H9 (cell line): Measurements from ENCODE around the gene GAREM1. TPM values are rescaled to one million over a fixed set of nuclear protein-coding genes. Genes with fewer than 3 reads are reported as not detected.

Experiments used
- DNase-seq: peaks from one replicate; pipeline ENCODE4 v3.0.0-alpha.2; 2017
- H2AFZ ChIP-seq: one replicate; pipeline ENCODE4 v1.6.1; 2013; ENCODE audit warnings: mild to moderate bottlenecking, low read length, control low read depth, moderate library complexity
- H2AK5ac ChIP-seq: 2 replicates; pipeline ENCODE4 v1.6.1; 2013; ENCODE audit warnings: low read length, control low read depth, mixed read lengths; ENCODE audit not compliant: insufficient read length
- H2BK120ac ChIP-seq: one replicate; pipeline ENCODE4 v1.6.1; 2013; ENCODE audit warnings: low read depth, mild to moderate bottlenecking, low read length, control low read depth, inconsistent platforms; ENCODE audit not compliant: poor library complexity, severe bottlenecking
- H2BK12ac ChIP-seq: 2 replicates; pipeline ENCODE4 v1.6.1; 2013; ENCODE audit warnings: low read length, control low read depth, mixed read lengths, low read depth; ENCODE audit not compliant: insufficient read length
- H2BK15ac ChIP-seq: 2 replicates; pipeline ENCODE4 v1.6.1; 2013; ENCODE audit warnings: low read depth, low read length, control low read depth
- H2BK20ac ChIP-seq: one replicate; pipeline ENCODE4 v1.6.1; 2013; ENCODE audit warnings: low read depth, mild to moderate bottlenecking, low read length, control low read depth, inconsistent platforms; ENCODE audit not compliant: poor library complexity, severe bottlenecking
- H2BK5ac ChIP-seq: 2 replicates; pipeline ENCODE4 v1.6.1; 2013; ENCODE audit warnings: low read length, control low read depth, mixed read lengths; ENCODE audit not compliant: insufficient read length
- H3K14ac ChIP-seq: 2 replicates; pipeline ENCODE4 v1.6.1; 2013; ENCODE audit warnings: low read length, control low read depth; ENCODE audit not compliant: insufficient read depth
- H3K18ac ChIP-seq: 2 replicates; pipeline ENCODE4 v1.6.1; 2013; ENCODE audit warnings: low read depth, mild to moderate bottlenecking, mixed read lengths, low read length, control low read depth; ENCODE audit not compliant: insufficient read length
- H3K23ac ChIP-seq: 2 replicates; pipeline ENCODE4 v1.6.1; 2013; ENCODE audit warnings: low read length, control low read depth, mixed read lengths, low read depth; ENCODE audit not compliant: insufficient read length
- H3K23me2 ChIP-seq: 2 replicates; pipeline ENCODE4 v1.6.1; 2013; ENCODE audit warnings: low read depth, mild to moderate bottlenecking, mixed read lengths, low read length, control low read depth; ENCODE audit not compliant: insufficient read length, poor library complexity, severe bottlenecking
- H3K27ac ChIP-seq: 2 replicates; pipeline ENCODE4 v1.5.1; 2013; ENCODE audit warnings: low read length, control low read depth, mixed read lengths, low read depth; ENCODE audit not compliant: insufficient read length
- H3K27me3 ChIP-seq: 2 replicates; pipeline ENCODE4 v1.6.1; 2013; ENCODE audit warnings: low read length, control low read depth, inconsistent platforms; ENCODE audit not compliant: insufficient read depth
- H3K4ac ChIP-seq: 2 replicates; pipeline ENCODE4 v1.6.1; 2013; ENCODE audit warnings: low read depth, mild to moderate bottlenecking, control low read depth, inconsistent platforms, low read length, moderate library complexity
- H3K4me1 ChIP-seq: 2 replicates; pipeline ENCODE4 v1.6.1; 2013; ENCODE audit warnings: low read length, control low read depth, inconsistent platforms; ENCODE audit not compliant: insufficient read depth
- H3K4me2 ChIP-seq: 2 replicates; pipeline ENCODE4 v1.6.1; 2013; ENCODE audit warnings: low read length, control low read depth, mixed read lengths; ENCODE audit not compliant: insufficient read length, insufficient read depth
- H3K56ac ChIP-seq: 2 replicates; pipeline ENCODE4 v1.6.1; 2013; ENCODE audit warnings: low read depth, mild to moderate bottlenecking, mixed read lengths, low read length, control low read depth; ENCODE audit not compliant: insufficient read length
- H3K79me1 ChIP-seq: 2 replicates; pipeline ENCODE4 v1.6.1; 2013; ENCODE audit warnings: low read depth, mild to moderate bottlenecking, moderate library complexity, low read length, control low read depth, inconsistent platforms; ENCODE audit not compliant: insufficient read depth, poor library complexity, severe bottlenecking
- H3K79me2 ChIP-seq: 2 replicates; pipeline ENCODE4 v1.6.1; 2013; ENCODE audit warnings: low read length, control low read depth, inconsistent platforms; ENCODE audit not compliant: insufficient read depth
- H3K9ac ChIP-seq: 2 replicates; pipeline ENCODE4 v1.6.1; 2013; ENCODE audit warnings: low read length, control low read depth, mixed read lengths; ENCODE audit not compliant: insufficient read length; ENCODE audit errors: extremely low read depth
- H3K9me3 ChIP-seq: one replicate; pipeline ENCODE4 v1.6.1; 2013; ENCODE audit warnings: low read depth, low read length, inconsistent platforms; ENCODE audit not compliant: control insufficient read depth
- H3T11ph ChIP-seq: one replicate; pipeline ENCODE4 v1.6.1; 2013; ENCODE audit warnings: mild to moderate bottlenecking, low read length, control low read depth, inconsistent platforms
- H4K20me1 ChIP-seq: one replicate; pipeline ENCODE4 v1.6.1; 2013; ENCODE audit not compliant: control insufficient read depth, insufficient read length, insufficient read depth
- H4K5ac ChIP-seq: 2 replicates; pipeline ENCODE4 v1.6.1; 2013; ENCODE audit warnings: low read depth, mild to moderate bottlenecking, mixed read lengths, low read length, control low read depth; ENCODE audit not compliant: insufficient read length
- H4K8ac ChIP-seq: replicated peaks from 2 replicates; pipeline ENCODE4 v1.6.1; 2013; ENCODE audit warnings: low read length, control low read depth, mixed read lengths, low read depth; ENCODE audit not compliant: insufficient read length
- H4K91ac ChIP-seq: 2 replicates; pipeline ENCODE4 v1.6.1; 2013; ENCODE audit warnings: low read depth, mild to moderate bottlenecking, moderate library complexity, mixed read lengths, low read length, control low read depth; ENCODE audit not compliant: insufficient read length
- H3K27ac Mint-ChIP-seq, 3 experiments: 2 replicates in 2 of 3; 3 replicates in 1 of 3; pipeline ENCODE4 v1.8.0; 2020 to 2021; ENCODE audit warnings: mixed read lengths in 3 of 3, mild to moderate bottlenecking in 1 of 3, moderate library complexity in 1 of 3
- H3K27me3 Mint-ChIP-seq: 2 replicates; pipeline ENCODE4 v1.8.0; 2021; ENCODE audit warnings: low read depth, mild to moderate bottlenecking, moderate library complexity, mixed read lengths
- H3K36me3 Mint-ChIP-seq, 3 experiments: 2 replicates in 2 of 3; 3 replicates in 1 of 3; pipeline ENCODE4 v1.8.0; 2020 to 2021; ENCODE audit warnings: low read depth in 3 of 3, mixed read lengths in 3 of 3; ENCODE audit not compliant: insufficient read depth in 1 of 3
- H3K4me1 Mint-ChIP-seq, 2 experiments: 2 replicates each; pipeline ENCODE4 v1.8.0; 2020; ENCODE audit warnings: mixed read lengths in 2 of 2
- H3K4me3 Mint-ChIP-seq, 2 experiments: 2 replicates in 1 of 2; 3 replicates in 1 of 2; pipeline ENCODE4 v1.8.0; 2020 to 2021; ENCODE audit warnings: mild to moderate bottlenecking in 2 of 2, mixed read lengths in 2 of 2, moderate library complexity in 1 of 2
- H3K9me3 Mint-ChIP-seq, 2 experiments: 2 replicates in 1 of 2; 3 replicates in 1 of 2; pipeline ENCODE4 v1.8.0; 2020; ENCODE audit warnings: mild to moderate bottlenecking in 2 of 2, mixed read lengths in 2 of 2, moderate library complexity in 1 of 2
- WGBS: extraction: QIAGEN DNeasy Blood & Tissue Kit; methylation state at CpG from one replicate; pipeline ENCODE4 v1.1.7; 2013; ENCODE audit warnings: missing lambda C conversion rate, low lambda C conversion rate, mixed read lengths; ENCODE audit not compliant: insufficient read length; ENCODE audit errors: extremely low coverage; 5-methylcytosine and 5-hydroxymethylcytosine counted together
- total RNA-seq: library from RNA; stranded (reverse); gene quantifications from 2 replicates; pipeline ENCODE4 v1.2.1, GENCODE V29; 2021
- TF ChIP-seq, protein P1 (sequence below): fragments of 200-600 bp; sonication (generic); conservative IDR thresholded peaks from 3 replicates; pipeline ENCODE4 v1.8.0; 2021; ENCODE audit warnings: antibody characterized with exemption, mild to moderate bottlenecking

Gene GAREM1
- total RNA-seq, 1 experiment from 2014 or later: 4.4 TPM

DNA sequence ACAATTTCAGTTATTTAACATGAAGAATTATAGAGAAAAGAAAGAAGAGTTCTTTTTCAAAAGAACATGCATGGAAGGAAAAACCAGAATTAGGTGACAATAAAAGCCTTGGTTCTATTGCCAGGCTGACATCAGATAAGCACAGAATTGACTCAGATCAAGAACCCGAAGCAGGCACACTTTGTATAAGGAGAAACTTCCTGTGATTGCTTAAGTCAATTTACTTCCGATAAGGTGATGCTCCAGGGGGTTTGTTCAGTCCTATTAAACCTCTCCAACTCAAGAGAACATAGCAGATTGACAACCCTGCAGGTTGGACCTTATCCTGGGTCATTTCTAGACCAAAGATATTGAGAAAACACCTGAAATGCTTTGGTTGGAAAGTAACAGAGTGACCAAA lies 31.4 kb downstream of the GAREM1 start:
- Histone ChIP-seq H3T11ph (no peak overlapping the region), H3K27me3 (no peaks in the 10 kb centered on the region), H2BK120ac (no peak overlapping the region), H3K14ac (no peak overlapping the region), H3K4ac (no peak overlapping the region), H3K9me3 (no peaks in the 10 kb centered on the region), H2BK20ac (no peak overlapping the region), H3K79me2 (no peaks in the 10 kb centered on the region), H4K8ac (no peak overlapping the region), H4K5ac (no peak overlapping the region), H3K27ac (no peak overlapping the region), H3K4me1 (no peaks in the 10 kb centered on the region), H3K23ac (no peak overlapping the region), H4K20me1 (no peaks in the 10 kb centered on the region), H2AFZ (no peak overlapping the region), H3K4me2 (no peak overlapping the region), H3K18ac (no peak overlapping the region), H4K91ac (no peak overlapping the region), H3K9ac (no peak overlapping the region), H2BK15ac (no peak overlapping the region), H2BK5ac (no peak overlapping the region), H3K23me2 (no peaks in the 10 kb centered on the region), H2BK12ac (no peak overlapping the region), H2AK5ac (no peak overlapping the region), H3K79me1 (no peaks in the 10 kb centered on the region), H3K56ac (no peak overlapping the region)
- H3K9me3 Mint-ChIP-seq: no peaks in the 10 kb centered on the region
- no peak overlapping the region for H3K4me3 Mint-ChIP-seq
- TF ChIP-seq, protein P1, sequence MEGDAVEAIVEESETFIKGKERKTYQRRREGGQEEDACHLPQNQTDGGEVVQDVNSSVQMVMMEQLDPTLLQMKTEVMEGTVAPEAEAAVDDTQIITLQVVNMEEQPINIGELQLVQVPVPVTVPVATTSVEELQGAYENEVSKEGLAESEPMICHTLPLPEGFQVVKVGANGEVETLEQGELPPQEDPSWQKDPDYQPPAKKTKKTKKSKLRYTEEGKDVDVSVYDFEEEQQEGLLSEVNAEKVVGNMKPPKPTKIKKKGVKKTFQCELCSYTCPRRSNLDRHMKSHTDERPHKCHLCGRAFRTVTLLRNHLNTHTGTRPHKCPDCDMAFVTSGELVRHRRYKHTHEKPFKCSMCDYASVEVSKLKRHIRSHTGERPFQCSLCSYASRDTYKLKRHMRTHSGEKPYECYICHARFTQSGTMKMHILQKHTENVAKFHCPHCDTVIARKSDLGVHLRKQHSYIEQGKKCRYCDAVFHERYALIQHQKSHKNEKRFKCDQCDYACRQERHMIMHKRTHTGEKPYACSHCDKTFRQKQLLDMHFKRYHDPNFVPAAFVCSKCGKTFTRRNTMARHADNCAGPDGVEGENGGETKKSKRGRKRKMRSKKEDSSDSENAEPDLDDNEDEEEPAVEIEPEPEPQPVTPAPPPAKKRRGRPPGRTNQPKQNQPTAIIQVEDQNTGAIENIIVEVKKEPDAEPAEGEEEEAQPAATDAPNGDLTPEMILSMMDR: no peak
- no peak for DNase-seq
- H3K27me3 Mint-ChIP-seq: no peaks in the 10 kb centered on the region
- WGBS: no CpG with 5 or more reads among the region's 2 CpGs
- no peaks in the 10 kb centered on the region for H3K36me3 Mint-ChIP-seq
- H3K4me1 Mint-ChIP-seq: peaks cover 0 to 11% of the 10 kb centered on the region in 2 experiments; a peak in 2 of 4 replicates
- H3K27ac Mint-ChIP-seq: no peak overlapping the region
